SK-N-SH treated with all-trans-retinoic acid at 6 μM for 48 hours (cell line): ENCODE measurements around the gene C11orf86.

Source experiments
- ATAC-seq: fragments of 200-7000 bp; cut with Tn5 transposase; 3 replicates; pipeline ENCODE4 v1.9.1; 2020; ENCODE audit warnings: mild to moderate bottlenecking, moderate library complexity
- ARNTL ChIP-seq: fragments of 450-650 bp; formaldehyde crosslinking; IDR thresholded peaks from 2 replicates; pipeline ENCODE4 v1.5.0; 2020; ENCODE audit warnings: low read depth, mild to moderate bottlenecking, moderate library complexity, borderline replicate concordance
- BACH2 ChIP-seq: fragments of 250-450 bp; sonication (Bioruptor Pico); IDR thresholded peaks from 2 replicates; pipeline ENCODE4 v1.9.0; 2021; ENCODE audit warnings: mild to moderate bottlenecking, borderline replicate concordance
- CREB5 ChIP-seq: fragments of 250-450 bp; sonication (Bioruptor Pico); IDR thresholded peaks from 2 replicates; pipeline ENCODE4 v1.5.1; 2020; ENCODE audit warnings: low read depth, mild to moderate bottlenecking, moderate library complexity
- CSDC2 ChIP-seq: fragments of 250-450 bp; sonication (Bioruptor Pico); IDR thresholded peaks from 2 replicates; pipeline ENCODE4 v1.5.0; 2020; ENCODE audit warnings: mild to moderate bottlenecking, moderate library complexity
- CSRNP3 ChIP-seq: fragments of 250-450 bp; sonication (Bioruptor Pico); IDR thresholded peaks from 2 replicates; pipeline ENCODE4 v1.5.1; 2021; ENCODE audit warnings: mild to moderate bottlenecking, moderate library complexity
- ESRRG ChIP-seq: fragments of 250-450 bp; sonication (Bioruptor Pico); IDR thresholded peaks from 2 replicates; pipeline ENCODE4 v1.6.1; 2021; ENCODE audit warnings: mild to moderate bottlenecking
- GLIS3 ChIP-seq: fragments of 250-450 bp; sonication (Bioruptor Pico); IDR thresholded peaks from 2 replicates; pipeline ENCODE4 v1.5.0; 2020; ENCODE audit warnings: mild to moderate bottlenecking, moderate library complexity
- OSR1 ChIP-seq: fragments of 250-450 bp; sonication (Bioruptor Pico); IDR thresholded peaks from 2 replicates; pipeline ENCODE4 v1.8.0; 2022; ENCODE audit warnings: moderate library complexity, mild to moderate bottlenecking, inconsistent platforms
- PATZ1 ChIP-seq: fragments of 250-450 bp; sonication (Bioruptor Pico); IDR thresholded peaks from 2 replicates; pipeline ENCODE4 v1.8.0; 2020; ENCODE audit warnings: mild to moderate bottlenecking, moderate library complexity, borderline replicate concordance
- PPARA ChIP-seq: fragments of 250-450 bp; sonication (Bioruptor Pico); IDR thresholded peaks from 2 replicates; pipeline ENCODE4 v1.5.0; 2020; ENCODE audit warnings: mild to moderate bottlenecking, borderline replicate concordance
- RARB ChIP-seq: fragments of 250-450 bp; sonication (Bioruptor Pico); IDR thresholded peaks from 2 replicates; pipeline ENCODE4 v1.8.0; 2021; ENCODE audit warnings: mild to moderate bottlenecking, moderate library complexity
- SNAI2 ChIP-seq: fragments of 250-450 bp; sonication (Bioruptor Pico); IDR thresholded peaks from 2 replicates; pipeline ENCODE4 v1.5.0; 2020; ENCODE audit warnings: mild to moderate bottlenecking, moderate library complexity
- TCF4 ChIP-seq: fragments of 250-450 bp; sonication (Bioruptor Pico); IDR thresholded peaks from 2 replicates; pipeline ENCODE4 v1.8.0; 2021; ENCODE audit warnings: mild to moderate bottlenecking, moderate library complexity, borderline replicate concordance
- TOX ChIP-seq: fragments of 250-450 bp; sonication (Bioruptor Pico); IDR thresholded peaks from 2 replicates; pipeline ENCODE4 v1.8.0; 2021; ENCODE audit warnings: mild to moderate bottlenecking, moderate library complexity, borderline replicate concordance
- TSHZ2 ChIP-seq: fragments of 250-450 bp; sonication (Bioruptor Pico); IDR thresholded peaks from 2 replicates; pipeline ENCODE4 v1.5.0; 2020; ENCODE audit warnings: mild to moderate bottlenecking, moderate library complexity
- ZC3H10 ChIP-seq: fragments of 250-450 bp; sonication (Bioruptor Pico); IDR thresholded peaks from 2 replicates; pipeline ENCODE4 v1.5.1; 2021; ENCODE audit warnings: mild to moderate bottlenecking, moderate library complexity
- ZFP3 ChIP-seq: fragments of 250-450 bp; sonication (Bioruptor Pico); IDR thresholded peaks from 2 replicates; pipeline ENCODE4 v1.5.0; 2020; ENCODE audit warnings: mild to moderate bottlenecking, moderate library complexity
- ZFP30 ChIP-seq: fragments of 450-650 bp; formaldehyde crosslinking; IDR thresholded peaks from 2 replicates; pipeline ENCODE4 v1.5.0; 2022; ENCODE audit warnings: mild to moderate bottlenecking, moderate library complexity
- ZNF565 ChIP-seq: fragments of 450-650 bp; formaldehyde crosslinking; conservative IDR thresholded peaks from 2 replicates; pipeline ENCODE4 v1.5.0; 2020; ENCODE audit warnings: low read depth, mild to moderate bottlenecking, moderate library complexity
- ZNF70 ChIP-seq: fragments of 450-650 bp; formaldehyde crosslinking; IDR thresholded peaks from 2 replicates; pipeline ENCODE4 v1.5.0; 2020; ENCODE audit warnings: mild to moderate bottlenecking, moderate library complexity
- ZNF8 ChIP-seq: fragments of 450-650 bp; formaldehyde crosslinking; IDR thresholded peaks from 2 replicates; pipeline ENCODE4 v1.5.0; 2020; ENCODE audit warnings: mild to moderate bottlenecking, moderate library complexity

C11orf86 gene

GRCh38 chr11:66962247-66962646, 12.9 kb upstream of the C11orf86 start:
- no peak for ATAC-seq
- no peak for TF ChIP-seq PPARA (CRISPR knock-in tag)
- no peak for TF ChIP-seq TOX (CRISPR knock-in tag)
- TF ChIP-seq CSRNP3, result no peak
- TF ChIP-seq RARB (CRISPR knock-in tag), result no peak
- TF ChIP-seq ZFP3 (CRISPR knock-in tag), result no peak
- no peak for TF ChIP-seq TCF4
- no peak for TF ChIP-seq CREB5 (CRISPR knock-in tag)
- TF ChIP-seq ZC3H10 (CRISPR knock-in tag), result no peak
- TF ChIP-seq GLIS3, result no peak
- TF ChIP-seq CSDC2, result no peak
- TF ChIP-seq PATZ1 (CRISPR knock-in tag), result no peak
- no peak for TF ChIP-seq SNAI2 (CRISPR knock-in tag)
- TF ChIP-seq ZFP30 (CRISPR knock-in tag), result no peak
- TF ChIP-seq ARNTL (CRISPR knock-in tag), result no peak
- TF ChIP-seq ZNF565 (CRISPR knock-in tag), result no peak
- TF ChIP-seq ESRRG (CRISPR knock-in tag), result no peak
- TF ChIP-seq OSR1 (CRISPR knock-in tag), result no peak
- TF ChIP-seq ZNF70 (CRISPR knock-in tag), result no peak
- no peak for TF ChIP-seq TSHZ2 (CRISPR knock-in tag)
- TF ChIP-seq, all 23 proteins: peak for 0

- no peak for ATAC-seq
- TF ChIP-seq PPARA (CRISPR knock-in tag), result no peak
- no peak for TF ChIP-seq ARNTL (CRISPR knock-in tag)
- no peak for TF ChIP-seq ESRRG (CRISPR knock-in tag)
- TF ChIP-seq GLIS3, result no peak
- TF ChIP-seq OSR1 (CRISPR knock-in tag), result no peak
- TF ChIP-seq PATZ1 (CRISPR knock-in tag), result no peak
- TF ChIP-seq BACH2 (CRISPR knock-in tag), result no peak
- no peak for TF ChIP-seq ZFP3 (CRISPR knock-in tag)
- TF ChIP-seq TSHZ2 (CRISPR knock-in tag), result no peak
- no peak for TF ChIP-seq ZC3H10 (CRISPR knock-in tag)
- no peak for TF ChIP-seq CSRNP3
- no peak for TF ChIP-seq TOX (CRISPR knock-in tag)
- no peak for TF ChIP-seq ZNF8 (CRISPR knock-in tag)
Observed at GRCh38 chr11:66962801-66963200, 12.3 kb upstream of the C11orf86 start.
